ENCODE measurements around the gene TRIM75.
"Not testable (repeated sequence)": the region's sequence is repeated elsewhere in the genome, so short reads cannot be mapped to it uniquely, and the experiment has no call there.

Gene TRIM75

DNA sequence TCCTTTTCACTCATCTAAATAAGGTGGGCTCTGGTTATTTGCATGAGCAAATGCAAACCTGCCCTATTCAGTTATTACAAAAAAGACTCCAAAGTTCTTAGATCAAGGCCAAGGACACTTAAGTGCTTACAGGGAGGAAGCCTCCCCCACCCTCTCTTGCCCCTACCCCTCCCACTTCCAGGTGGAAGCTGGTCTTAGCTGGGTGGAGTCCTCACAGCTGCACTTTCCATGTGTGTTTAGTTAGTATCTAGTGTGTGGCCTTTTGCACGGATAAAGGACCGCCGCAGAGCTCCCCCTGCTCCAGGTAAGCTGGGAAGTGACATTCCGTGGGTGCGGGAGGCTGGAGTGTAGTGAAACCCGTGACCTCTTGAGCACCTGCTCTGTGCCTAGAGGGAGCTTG, at the start of gene TRIM75:
Gene TRIM75, plus strand, starts transcription at position 222 of the 400 bp plus-strand sequence. CDS start 5,282 bp downstream, outside the sequence.
- no peak for DNase-seq

DNA sequence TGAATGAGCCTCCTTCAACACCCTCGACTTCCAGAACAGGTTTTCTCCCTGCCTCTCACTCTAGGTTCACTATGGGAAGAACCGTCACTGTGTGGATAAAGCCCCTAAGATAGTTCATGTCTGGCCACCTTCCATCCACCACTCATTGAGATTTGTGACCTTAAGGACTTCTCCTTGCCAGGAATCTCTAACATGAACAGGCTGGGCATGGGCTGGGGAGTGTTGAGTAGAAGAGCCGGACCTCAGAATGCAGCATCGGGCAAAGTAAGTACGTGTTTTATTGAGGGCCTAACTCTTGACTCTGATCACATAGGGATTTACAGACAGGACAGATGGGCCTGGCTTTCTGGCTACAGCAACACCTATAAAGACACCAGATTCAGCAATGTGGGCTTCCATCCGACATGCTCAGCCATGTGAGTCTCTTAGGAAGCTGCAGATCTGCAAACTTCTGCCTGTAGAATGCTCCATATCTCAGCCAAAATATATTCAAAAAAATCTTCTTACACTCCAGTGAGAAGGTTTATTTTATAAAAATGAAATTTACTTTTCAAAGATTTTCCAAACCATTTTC, 48.2 kb upstream of the TRIM75 start:
- DNase-seq, result no peak

DNA sequence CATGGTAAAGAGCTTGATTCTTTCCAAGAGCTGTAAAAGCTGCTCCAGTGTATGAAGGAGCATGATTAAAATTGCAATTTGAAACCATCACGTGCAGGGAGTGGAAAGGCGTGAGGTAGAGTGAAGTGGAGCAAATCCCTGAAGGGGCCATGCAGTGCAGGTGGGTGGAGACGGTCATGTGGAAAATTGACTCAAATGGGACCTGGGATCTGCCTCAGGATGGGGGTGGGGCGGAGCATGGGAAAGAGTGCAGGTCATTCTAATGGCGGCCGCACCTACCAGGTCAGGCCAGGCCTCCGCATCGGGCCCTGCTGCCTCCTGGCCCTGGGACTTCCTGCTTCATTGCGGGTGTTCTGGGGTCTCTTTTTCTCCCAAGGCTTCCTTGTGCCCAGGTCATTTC, 47.2 kb upstream of the TRIM75 start:
- no peak for DNase-seq

DNA sequence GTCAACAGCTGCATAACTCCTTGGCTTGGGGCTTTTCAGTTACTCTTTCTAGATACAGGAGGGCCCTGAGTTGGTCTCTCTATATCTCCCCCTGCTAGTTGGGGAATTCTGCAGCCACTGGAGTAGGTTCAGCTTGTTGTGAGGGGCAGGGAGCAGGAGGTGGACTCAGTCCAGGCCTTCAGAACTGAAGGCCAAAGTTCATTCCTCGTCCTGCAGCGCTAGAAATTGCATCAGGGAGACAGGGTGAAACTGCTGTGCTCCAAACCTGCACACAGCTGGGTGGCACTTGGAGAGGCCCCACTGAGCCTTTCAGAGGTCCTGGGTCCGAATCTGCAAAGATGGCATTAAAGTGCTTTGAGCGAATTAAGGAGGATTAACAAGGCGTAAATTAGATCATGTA, 46.8 kb upstream of the TRIM75 start:
- DNase-seq, result no peak

DNA sequence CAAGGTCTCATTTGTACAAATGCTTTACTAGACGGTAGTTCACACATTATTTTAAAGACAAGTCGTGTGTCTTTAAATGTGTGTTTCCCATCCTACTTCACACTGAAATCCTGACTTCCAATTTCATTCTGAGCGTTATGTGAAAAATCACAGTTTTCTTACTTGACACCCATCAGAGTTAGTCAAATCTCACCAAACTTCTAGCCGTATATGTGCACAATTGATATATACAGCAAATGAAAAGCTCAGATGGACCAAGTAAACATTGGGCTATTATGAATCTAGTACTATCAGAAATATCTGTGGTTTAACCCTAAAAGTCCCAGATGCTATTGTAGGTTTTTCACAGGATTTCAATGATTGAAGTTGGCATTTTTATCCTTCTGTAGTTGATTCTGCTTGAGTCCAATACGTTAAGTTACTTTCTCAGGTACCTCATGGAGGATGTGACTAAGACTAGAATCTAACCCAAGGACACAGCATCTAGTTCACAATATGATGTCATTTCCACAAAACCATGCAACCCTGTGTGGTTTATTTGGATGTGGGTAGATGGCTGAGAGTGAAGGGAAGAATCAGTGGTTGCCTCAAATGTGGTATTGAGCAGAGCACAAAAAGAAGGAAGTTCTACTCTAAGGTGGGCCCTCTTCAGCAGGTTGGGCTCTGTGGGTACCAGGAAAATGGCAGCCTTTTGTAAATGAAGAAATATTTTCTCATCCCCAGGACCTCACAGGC, 44.0 kb upstream of the TRIM75 start:
- no peak for DNase-seq

DNA sequence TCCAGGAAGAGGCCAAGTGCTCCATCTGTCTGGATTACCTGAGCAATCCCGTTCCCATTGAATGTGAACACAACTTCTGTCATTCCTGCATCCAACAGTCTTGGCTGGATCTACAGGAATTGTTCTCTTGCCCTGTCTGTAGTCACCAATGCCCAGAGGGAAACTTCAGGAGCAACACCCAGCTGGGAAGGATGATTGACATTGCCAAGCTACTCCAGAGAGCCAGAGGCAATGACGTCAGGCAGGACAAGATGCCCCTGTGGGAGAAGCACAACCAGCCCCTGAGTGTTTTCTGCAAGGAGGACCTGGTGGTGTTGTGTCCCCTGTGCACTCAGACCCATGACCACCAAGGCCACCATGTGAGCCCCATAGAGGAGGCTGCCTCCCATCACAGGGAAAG, 43.2 kb upstream of the TRIM75 start:
- DNase-seq, result no peak

DNA sequence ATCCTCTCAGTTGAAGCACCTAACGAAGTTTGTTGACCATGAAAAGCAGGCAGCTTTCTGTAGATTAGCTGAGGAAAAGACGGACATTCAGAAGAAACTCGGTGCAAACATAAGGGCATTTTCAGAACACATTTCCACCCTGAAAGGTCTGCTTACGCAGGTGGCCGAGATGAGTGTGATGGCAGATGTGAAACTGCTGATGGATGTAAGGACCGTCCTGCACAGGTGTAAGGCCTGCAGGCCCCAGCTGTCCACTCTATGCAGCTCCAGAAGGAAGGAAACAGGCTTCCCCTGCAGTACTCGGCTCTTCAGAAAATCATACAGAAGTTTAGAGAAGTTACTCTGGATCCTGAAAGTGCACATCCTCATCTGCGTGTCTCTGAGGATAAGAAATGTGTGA, 42.7 kb upstream of the TRIM75 start:
- no peak for DNase-seq

DNA sequence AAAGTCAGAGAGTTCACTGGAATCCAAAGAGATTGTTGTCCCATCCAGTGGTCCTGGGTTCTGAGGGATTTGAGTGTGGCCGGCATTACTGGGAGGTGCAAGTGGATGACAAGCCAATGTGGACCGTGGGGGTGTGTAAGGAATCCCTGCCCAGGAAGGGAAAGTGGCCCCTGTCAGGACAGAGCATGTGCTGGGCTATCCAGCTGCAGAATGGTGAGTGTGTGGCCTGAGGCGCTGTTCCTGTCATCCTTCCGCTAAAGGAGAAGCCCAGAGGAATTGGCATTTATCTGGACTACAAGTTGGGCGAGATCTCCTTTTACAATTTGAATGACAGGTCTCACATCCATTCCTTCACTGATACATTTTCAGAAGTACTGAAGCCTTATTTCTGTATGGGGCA, 42.3 kb upstream of the TRIM75 start:
- DNase-seq, result no peak

DNA sequence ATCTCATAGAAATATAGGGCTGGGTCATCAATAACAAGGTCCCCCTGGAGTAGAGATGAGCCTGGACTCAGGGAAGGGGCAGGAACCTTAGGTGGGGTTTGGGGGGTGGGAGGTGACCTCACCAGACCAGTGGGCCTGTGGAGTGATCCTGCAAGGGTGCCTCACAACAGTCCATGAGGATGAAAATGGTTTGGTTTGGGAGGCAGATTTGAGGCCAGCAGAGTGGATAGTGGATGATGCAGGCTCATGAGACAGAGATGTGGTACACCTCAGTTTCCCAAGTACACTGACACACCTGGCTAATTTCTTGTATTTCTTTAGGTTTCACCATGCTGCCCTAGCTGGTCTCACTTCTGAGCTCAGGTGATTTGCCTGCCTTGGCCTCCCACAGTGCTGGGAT, 40.0 kb upstream of the TRIM75 start:
- no peak for DNase-seq

DNA sequence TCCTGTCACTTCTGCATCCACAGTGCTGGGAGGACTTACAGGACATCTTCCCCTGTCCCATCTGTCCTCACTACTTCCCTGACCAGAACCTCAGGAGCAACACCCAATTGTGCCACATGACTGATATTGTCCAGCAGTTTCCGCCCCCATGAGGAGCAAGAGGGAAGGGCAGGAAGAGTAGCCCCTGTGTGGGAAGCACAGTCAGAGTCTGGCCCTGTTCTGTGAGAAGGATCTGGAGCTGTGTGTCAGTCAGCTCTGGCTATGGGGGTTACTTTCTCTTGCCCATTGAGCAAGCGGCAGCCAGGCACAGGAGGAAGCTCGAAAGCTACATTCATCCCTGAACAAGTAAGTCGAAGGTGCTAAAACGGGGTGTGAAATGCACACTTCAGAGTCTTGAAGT, 36.7 kb upstream of the TRIM75 start:
- DNase-seq, result no peak

DNA sequence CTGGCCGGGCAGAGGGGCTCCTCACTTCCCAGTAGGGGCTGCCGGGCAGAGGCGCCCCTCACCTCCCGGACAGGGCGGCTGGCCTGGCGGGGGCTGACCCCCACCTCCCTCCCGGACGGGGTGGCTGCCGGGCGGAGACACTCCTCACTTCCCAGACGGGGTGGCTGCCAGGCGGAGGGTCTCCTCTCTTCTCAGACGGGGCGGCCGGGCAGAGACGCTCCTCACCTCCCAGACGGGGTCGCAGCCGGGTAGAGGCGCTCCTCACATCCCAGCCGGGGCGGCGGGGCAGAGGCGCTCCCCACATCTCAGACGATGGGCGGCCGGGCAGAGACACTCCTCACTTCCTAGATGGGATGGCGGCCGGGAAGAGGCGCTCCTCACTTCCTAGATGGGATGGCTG, 33.7 kb upstream of the TRIM75 start:
- DNase-seq, result not testable (repeated sequence)

DNA sequence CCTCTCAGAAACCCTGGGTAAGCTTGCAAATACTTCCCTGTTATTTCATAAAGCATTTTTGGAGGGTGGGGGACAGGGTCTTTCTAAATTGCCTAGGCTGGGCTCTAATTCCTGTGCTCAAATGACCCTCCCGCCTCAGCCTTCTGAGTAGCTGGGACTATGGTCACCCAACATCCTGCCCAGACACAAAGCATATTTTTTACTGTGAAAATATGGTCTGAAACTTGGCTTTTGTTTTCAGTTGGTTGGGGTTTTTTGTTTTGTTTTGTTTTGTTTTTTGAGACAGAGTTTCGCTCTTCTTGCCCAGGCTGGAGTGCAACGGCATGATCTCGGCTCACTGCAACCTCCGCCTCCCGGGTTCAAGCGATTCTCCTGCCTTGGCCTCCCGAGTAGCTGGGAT, 27.9 kb upstream of the TRIM75 start:
- not testable (repeated sequence) for DNase-seq

DNA sequence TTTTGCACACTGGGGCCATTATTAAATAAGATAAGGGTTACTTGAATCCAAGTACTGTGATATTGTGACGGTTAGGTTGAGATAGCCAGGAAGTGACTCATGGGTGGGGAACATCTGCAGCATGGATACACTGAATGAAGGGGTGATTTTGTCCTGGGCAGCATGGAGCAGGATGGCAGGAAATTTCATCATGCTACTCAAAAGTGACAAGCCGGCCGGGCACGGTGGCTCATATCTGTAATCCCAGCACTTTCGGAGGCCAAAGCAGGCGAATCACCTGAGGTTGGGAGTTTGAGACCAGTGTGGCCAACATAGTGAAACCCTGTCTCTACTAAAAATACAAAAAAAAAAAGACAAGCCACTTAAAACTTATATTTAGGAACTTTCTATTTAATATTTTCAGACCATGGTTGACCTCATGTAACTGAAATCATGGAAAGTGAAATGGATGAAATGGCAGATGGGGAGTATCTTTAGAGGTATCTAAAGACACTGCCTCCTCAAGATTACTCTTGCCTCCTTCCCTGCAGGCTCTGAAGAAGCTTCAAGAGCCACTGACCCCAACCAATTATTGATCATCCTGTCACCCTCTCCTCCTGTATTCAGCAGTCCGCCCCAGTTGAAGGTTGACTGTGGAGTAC, 25.8 kb upstream of the TRIM75 start:
- no peak for DNase-seq

DNA sequence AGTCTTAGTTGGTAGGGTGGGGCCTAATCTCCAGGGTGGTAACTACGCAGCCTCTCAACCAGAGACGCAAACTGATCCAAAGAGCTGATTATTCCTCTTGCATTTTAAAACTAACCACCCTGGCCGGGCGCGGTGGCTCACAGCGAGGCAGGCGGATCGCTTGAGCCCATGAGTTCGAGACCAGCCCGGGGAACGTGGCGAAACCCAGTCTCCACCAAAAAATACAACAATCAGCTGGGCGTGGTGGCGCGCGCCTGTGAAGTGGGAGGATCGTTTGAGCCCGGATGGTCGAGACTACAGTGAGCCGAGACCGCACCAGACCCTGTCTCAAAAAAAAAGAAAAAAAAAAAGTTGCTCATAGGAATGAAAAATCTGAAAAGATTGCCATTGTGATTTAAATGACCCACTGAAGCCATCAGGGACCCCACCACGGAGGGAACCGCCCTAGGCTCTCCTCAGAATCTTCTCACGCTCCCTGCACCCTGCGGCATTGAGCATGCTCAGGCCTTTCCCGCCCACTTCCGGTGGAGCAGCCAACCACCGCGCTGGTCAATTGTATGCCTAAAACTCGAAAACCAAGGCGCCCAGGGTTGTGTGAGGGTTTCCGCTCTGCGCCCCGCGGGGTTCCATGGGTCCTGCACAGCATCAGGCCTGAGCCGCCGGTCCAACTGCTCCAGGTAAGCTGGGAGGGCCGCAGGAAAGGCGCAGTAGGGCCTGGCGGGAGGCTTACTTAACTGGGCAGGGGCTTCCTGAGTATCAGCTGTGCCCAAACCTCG, 22.0 kb upstream of the TRIM75 start, which contains the start of gene TRIM60:
Gene TRIM60, plus strand, starts transcription at position 564 of the 776 bp plus-strand sequence. CDS start 8,074 bp downstream, outside the sequence.
- DNase-seq, result no peak

DNA sequence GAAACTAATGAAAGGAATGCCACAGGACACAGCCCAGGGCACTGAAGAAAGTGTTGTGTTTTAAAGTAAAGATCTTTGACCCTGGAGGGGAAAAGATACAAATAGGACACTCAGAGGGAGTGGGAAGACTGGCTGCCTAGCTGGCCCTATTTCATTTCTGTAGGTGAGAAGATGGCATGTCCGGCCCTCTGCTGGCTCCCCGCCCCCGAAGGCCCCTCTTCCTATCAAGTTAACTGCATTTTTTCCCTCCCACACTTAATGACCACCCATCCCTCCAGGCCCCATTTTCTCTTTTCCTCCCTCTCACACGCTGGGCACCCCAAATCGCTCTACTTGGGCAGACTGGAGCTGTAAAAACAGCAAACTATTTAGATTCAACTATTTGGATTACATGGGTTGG, 5.5 kb upstream of the TRIM75 start:
- no peak for DNase-seq

DNA sequence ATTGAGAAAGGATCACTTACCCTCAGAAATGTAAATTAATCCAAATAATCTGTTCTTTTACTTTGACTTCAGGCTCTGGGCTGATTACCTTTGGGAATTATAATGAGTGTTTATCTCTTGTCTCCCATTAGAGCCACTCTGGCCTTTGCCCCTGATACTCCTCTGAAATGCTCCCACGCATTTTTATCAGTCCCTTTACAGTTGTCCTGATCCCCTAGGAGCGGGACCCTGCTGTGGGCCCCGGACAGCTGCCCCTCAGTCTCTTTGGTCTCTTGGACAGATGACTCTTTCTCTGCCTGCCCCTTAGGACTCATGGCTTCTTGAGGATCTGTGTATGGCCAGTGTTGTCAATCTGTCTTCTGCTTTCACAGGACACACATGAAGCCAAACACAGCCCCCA, 1.0 kb upstream of the TRIM75 start:
- DNase-seq, result no peak

DNA sequence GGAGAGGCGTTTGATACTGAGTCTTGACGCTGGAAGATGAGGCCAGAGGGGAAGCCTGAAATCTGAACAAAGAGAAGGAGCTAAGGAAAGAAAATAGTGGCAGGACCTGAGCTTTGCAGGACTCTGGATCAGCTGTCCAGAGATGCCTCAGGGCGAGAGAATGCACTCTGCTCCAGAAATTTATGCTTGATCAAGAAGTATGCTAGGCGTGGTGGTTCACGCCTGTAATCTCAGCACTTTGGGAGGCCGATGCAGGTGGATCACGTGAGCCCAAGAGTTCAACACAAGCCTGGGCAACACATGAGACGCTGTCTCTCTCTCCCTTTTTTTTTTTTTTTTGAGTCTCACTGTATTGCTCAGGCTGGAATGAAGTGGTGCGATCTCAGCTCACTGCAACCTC, 1.9 kb downstream of the TRIM75 start:
- DNase-seq, result no peak

DNA sequence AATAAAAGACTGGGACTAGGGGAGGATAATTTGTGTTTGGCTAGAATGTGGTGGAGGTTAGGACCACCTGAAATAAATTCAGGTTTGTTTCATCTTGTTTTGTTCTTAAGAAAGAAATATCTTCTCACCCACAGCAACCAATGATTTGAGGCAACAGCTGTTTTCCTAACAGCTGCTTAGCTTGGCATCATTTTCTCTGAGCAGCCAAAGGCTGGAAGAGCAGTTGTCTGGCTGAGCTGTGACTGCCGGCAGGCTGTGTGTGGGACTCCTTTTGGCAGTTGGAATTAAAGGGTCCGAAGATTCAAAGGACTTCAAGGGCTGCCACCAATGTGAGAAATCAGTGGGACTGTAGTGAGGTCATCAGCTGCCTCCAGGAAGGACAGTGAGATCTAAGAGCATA, 5.0 kb downstream of the TRIM75 start:
- no peak for DNase-seq

DNA sequence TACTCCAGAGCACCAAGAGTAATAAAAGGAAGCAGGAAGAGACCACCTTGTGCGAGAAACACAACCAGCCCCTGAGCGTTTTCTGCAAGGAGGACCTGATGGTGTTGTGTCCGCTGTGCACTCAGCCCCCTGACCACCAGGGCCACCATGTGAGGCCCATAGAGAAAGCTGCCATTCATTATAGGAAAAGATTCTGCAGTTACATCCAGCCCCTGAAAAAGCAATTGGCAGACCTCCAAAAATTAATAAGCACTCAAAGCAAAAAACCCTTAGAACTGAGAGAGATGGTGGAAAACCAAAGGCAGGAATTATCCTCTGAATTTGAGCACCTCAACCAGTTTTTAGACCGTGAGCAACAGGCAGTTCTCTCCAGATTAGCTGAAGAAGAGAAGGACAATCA, 5.7 kb downstream of the TRIM75 start:
- DNase-seq, result peak; percentile 61

DNA sequence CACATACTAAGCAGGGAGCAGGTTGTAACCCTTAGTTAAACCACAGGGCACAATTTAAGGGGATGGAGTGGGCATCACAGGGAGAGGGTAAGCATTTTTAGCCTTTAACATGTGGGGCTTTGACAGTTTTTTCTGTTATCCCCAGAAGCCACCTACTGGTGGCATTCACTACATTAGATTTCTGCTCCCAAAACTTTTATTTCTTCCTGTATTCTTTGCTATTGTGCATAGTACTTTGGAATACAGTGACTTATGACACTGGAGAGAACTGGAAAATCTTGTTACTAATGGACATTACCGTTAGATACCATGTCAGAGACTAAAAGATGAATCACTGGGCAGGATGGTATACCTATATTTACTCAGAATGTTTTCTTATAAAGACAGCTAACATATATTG, 7.3 kb downstream of the TRIM75 start:
- DNase-seq, result no peak

DNA sequence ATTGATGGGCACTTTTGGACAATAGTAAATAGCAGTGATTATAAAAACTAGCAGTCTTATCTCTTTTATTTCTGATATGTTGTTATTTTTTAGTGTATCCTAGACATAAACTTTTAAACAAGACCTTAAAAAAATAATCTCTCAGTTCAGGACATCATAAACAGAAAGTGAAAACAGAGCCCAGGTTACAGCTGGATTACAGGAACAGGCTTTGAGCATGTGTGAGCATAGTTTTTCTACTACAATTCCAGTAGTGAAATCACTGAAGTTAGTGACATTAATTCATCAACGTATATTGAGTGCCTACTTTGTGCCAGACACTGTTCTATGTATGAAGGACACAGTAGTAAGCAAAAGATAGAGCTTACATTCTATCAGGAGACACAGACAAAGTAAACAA, 16.9 kb downstream of the TRIM75 start:
- no peak for DNase-seq

DNA sequence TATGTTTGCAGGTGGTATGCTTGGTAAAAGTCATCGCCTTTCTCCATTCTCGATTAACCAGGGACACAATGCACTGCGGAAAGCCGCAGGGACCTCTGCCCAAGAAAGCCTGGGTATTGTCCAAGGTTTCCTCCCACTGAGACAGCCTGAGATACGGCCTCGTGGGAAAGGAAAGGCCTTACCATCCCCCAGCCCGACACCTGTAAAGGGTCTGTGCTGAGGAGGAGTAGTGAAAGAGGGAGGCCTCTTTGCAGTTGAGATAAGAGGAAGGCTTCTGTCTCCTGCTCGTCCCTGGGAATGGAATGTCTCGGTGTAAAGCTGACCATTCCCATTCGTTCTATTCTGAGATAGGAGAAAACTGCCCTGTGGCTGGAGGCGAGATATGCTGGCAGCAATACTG, 19.7 kb downstream of the TRIM75 start:
- not testable (repeated sequence) for DNase-seq

DNA sequence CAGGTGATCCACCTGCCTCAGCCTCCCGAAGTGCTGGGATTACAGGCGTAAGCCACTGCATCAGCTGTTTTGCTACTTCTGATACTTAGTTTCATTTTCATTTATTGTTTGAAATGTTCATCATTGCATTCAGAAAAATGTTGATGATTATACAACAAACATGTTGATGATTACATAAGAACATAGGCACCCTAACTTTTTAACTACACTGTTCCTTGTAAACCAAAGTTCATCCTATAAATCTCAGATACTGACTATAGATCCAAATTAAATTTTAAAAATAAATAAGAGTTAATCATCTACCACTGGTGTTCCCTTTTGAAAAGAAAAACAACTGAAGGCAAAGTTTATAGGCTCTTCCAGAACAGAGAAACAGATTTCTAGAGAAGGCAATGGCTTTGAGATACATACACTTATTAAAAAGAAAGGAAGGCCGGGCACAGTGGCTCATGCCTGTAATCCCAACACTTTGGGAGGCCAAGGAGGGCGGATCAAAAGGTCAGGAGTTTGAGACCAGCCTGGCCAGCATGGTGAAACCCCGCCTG, 23.4 kb downstream of the TRIM75 start:
- DNase-seq, result no peak

All from NCI-H1105 (cell line).